Epithelial cell of umbilical artery (primary cell): Measurements from ENCODE around the gene SARS2. TPM values are rescaled to one million over a fixed set of nuclear protein-coding genes. Genes with fewer than 3 reads are reported as not detected.

Source experiments
- total RNA-seq: library from RNA; depleted of rRNA; stranded (reverse); fragments of >200 nt; gene quantifications from 2 replicates; pipeline ENCODE4 v1.2.3, GENCODE V29; 2014

The SARS2 gene, protein sequence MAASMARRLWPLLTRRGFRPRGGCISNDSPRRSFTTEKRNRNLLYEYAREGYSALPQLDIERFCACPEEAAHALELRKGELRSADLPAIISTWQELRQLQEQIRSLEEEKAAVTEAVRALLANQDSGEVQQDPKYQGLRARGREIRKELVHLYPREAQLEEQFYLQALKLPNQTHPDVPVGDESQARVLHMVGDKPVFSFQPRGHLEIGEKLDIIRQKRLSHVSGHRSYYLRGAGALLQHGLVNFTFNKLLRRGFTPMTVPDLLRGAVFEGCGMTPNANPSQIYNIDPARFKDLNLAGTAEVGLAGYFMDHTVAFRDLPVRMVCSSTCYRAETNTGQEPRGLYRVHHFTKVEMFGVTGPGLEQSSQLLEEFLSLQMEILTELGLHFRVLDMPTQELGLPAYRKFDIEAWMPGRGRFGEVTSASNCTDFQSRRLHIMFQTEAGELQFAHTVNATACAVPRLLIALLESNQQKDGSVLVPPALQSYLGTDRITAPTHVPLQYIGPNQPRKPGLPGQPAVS
- total RNA-seq = 14.6 and 15.9 TPM in 2 replicates

DNA sequence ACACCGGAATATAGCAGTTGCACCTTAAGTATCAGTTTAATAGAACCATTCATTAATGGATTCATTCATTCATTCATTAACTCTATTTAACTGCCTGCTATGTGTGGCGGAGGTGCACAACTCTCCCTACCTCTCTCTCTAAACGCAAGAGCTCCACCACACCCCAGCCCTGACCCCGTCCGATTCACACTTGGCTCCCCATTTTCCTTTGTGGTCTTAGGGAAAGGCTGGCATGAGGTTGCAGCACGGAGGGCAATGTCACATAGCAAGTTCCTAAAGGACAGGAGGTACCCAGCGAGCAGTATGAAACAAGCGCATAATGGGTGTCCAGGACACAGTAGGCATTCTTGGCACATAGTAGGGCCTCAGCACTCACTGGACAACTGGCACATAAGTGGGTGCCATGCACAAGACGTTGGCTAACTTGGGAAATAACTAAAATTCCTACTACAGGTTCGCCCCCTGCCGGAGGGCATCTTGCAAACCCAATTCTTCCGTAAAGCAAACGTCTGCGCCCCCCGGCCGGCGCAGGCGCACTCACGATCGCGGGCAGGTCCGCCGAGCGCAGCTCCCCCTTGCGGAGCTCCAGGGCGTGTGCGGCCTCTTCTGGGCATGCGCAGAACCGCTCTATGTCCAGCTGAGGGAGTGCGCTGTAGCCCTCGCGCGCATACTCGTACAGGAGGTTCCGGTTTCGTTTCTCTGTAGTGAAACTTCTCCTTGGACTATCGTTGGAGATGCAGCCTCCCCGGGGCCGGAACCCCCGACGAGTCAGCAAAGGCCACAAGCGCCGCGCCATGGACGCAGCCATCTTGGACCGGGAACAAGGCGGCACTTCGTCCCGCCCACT is at the start of gene SARS2:
SARS2 (minus strand) TSS at position 835 of the 847 bp plus-strand sequence; CDS start at position 808, 27 bp downstream.

DNA sequence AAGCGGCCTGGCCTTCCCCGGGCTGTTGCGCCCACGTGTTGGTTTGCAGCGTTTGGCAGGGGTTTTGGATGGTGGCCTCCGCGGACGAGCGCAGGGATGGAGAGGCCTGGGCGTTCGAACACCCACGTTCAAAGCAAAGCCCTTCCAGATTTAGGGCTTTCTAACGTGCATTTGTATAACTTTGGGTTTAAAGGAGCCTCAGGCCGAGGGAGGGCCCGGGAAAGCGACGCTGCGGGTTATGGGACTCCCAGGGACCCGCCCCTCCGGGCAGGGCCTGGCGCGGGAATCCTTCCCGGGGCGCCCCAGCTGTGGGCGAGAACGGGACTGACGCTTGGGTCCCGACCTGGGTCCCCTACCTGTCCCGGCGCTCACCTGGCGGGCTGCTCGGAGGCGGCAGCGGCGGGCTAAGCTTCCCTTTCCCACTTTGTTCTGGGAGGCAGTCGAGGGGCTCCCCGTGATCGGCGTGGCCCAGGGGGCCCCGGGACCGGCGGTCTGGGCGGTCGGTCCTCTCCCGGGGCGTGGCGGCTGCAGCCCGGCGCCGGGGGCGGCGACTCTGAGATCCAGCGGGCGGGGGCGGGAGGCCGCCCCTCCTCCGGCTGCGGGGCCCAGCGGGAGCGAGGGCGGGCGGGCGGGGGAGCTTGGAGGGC is 44.8 kb upstream of the SARS2 start, which contains the start of gene FBXO17:
FBXO17 (minus strand) TSS at position 529 of the 647 bp plus-strand sequence. CDS start 25,423 bp downstream, outside the sequence.

DNA sequence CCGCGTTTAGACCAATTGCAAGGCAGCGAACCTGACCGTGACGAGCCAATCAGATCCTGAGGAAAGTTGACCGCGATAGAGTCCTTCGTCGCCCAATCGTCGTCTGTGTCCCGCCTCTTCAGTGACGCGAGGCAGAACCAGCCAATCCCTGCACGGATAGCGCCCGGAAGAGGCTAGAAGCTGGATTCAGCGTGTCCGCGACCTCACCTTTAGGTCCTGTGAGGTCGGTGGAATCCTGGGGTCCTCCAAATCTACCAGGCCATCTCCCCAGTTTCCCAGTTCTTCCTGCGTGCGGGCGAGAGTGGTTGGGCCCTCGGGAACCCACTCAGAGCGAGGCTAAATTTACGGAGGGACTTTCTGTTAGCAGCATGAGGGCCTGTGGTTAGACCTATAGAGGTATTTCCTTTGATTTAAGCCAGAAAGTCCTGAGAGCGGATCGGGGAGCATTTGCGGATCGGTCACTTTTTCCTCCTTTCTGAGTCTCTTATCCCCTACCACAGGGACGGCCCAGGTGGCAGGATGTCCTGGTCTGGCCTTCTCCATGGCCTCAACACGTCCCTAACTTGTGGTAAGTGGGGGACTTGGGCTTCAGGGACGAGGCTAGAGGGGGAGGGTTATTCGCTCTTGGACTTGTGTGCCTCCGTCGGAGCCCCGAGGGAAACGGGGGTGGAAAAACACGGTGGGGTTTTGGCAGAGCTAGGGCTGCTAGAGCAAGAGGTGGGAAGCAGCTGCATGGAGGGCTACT is 385 bp upstream of the SARS2 start, which contains the start of gene MRPS12:
MRPS12 (plus strand) TSS at position 169 of the 745 bp plus-strand sequence; CDS start at position 520, 351 bp downstream.

DNA sequence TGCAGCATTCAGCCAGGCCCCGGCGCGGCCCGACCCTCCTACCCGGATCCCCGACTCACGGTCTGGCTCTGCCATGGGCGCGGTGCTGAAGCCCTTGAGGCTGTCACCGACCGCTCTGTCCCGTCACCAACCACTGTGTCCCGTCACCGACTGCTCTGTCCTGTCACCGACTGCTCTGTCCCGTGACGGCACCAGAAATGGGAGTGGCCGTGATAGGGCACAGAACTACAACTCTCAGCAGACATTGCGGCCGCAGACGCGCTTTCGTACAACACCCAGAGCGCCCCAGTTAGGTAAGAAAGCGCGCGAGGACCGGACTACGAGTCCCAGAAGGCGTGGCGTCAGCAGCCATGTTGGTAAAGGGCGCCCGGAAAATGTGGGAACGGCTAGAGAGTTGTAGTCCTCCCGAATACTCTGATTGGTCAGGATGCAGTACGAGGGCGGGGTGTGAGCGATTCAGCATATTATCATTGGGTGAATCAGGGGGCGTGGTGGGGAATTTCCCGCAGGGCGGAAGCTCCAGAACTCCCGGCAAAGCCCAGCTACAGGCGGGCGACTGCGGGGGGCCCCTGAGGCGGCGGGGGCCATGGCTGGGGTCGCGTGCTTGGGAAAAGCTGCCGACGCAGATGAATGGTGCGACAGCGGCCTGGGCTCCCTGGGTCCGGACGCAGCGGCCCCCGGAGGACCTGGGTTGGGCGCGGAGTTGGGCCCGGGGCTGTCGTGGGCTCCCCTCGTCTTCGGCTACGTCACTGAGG is 30.9 kb downstream of the SARS2 start, which contains the start of the genes NFKBIB and SIRT2:
NFKBIB (plus strand) TSS at position 523 of the 755 bp plus-strand sequence; CDS start at position 587, 64 bp downstream.
SIRT2 (minus strand) TSS at position 172 of the 755 bp plus-strand sequence; CDS start at position 75, 97 bp downstream.

DNA sequence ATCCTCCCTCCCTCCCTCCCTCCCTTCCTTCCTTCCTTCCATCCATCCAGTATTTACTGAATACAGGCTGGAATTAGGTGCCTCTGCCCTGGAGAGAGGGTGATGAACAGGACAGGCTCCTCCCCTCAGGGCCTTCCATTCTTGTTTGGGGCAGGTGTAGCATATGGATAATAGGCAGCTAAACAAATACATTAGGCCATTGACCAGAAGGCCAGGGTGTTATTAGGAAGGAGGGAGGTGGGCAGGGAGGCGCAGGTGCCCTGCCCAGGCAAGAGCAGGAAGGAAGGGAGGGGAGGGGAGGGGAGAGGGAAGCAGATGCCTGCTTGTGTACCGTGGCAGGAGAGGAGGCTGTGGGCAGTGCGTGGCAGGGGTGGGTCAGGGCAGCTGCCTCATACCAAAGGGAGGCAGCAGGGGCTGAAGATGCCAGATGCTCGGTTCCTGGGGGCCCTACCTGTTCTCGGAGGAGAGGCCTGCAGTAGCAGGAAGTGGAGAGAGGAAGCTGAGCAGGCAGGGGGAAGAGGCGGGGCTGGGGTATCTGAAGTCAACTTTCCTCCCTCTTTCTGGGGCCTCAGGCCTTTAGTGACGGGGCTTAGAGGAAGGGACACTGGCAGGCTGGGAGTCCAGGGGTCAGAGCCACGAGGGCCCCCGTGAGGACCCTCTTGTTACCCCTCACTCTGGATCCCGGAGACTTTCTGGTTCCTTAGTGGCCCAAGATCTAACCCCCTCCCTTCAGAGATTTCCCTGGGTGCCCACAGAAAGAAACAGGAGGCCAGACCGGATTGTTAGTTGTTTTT is 52.6 kb downstream of the SARS2 start, which contains the start of gene RINL:
RINL (minus strand) TSS at position 495 of the 794 bp plus-strand sequence. CDS start 1,533 bp downstream, outside the sequence.

Other genes starting within 250 kb of the SARS2 start
- gene CAPN12, start 186.3 kb downstream of the SARS2 start, total RNA-seq = not detected in 2 replicates
- gene LGALS7, start 157.2 kb downstream of the SARS2 start, total RNA-seq = not detected in 2 replicates
- not detected in 2 replicates for gene LGALS7B, start 141.6 kb downstream of the SARS2 start, total RNA-seq
- gene LGALS4, start 117.8 kb downstream of the SARS2 start, total RNA-seq = not detected in 2 replicates
- 24.4 and 36.3 TPM in 2 replicates for gene ECH1, start 99.0 kb downstream of the SARS2 start, total RNA-seq
- 307 and 342 TPM in 2 replicates for gene HNRNPL, start 80.8 kb downstream of the SARS2 start, total RNA-seq
- 7.5 and 8.1 TPM in 2 replicates for gene RINL, start 52.5 kb downstream of the SARS2 start, total RNA-seq
- gene SIRT2, start 31.1 kb downstream of the SARS2 start, total RNA-seq = 58.1 and 64.9 TPM in 2 replicates
- 10.0 and 14.9 TPM in 2 replicates for gene NFKBIB, start 30.8 kb downstream of the SARS2 start, total RNA-seq
- not detected in 2 replicates for gene CCER2, start 18.6 kb downstream of the SARS2 start, total RNA-seq
- gene MRPS12, start 181 bp upstream of the SARS2 start, total RNA-seq = 43.2 and 61.1 TPM in 2 replicates
- gene FBXO17, start 45.0 kb upstream of the SARS2 start, total RNA-seq = 19.3 and 21.8 TPM in 2 replicates
- gene FBXO27, start 101.8 kb upstream of the SARS2 start, total RNA-seq = 1.2 and 1.6 TPM in 2 replicates
- gene ACP7, start 153.6 kb upstream of the SARS2 start, total RNA-seq = under 0.01 TPM in 1 of 2 replicates, not detected in the other
- gene PAK4, start 195.0 kb upstream of the SARS2 start, total RNA-seq = 6.8 TPM in 2 replicates